Measurements from ENCODE around the gene PIK3AP1.

PIK3AP1 gene

DNA sequence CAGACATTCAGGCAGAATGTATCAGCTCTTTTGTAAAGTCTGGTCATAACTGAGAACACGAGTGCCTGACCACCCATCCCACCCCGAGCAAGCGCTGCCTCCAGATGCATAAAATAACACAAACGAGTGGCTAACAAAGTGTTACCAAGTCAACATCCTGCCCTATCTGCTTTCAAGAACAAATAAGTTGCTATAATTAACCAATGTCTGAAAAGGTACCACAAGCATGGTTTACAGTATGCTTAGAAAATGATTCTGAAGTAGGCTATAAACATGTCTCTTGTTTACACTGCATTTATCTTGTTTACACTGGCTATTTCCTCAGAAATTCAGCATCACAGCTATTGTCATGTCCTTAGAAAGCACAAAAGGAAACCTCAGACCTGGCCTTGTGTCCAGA, 49.5 kb downstream of the PIK3AP1 start:
- peak; percentile 84 for DNase-seq

DNA sequence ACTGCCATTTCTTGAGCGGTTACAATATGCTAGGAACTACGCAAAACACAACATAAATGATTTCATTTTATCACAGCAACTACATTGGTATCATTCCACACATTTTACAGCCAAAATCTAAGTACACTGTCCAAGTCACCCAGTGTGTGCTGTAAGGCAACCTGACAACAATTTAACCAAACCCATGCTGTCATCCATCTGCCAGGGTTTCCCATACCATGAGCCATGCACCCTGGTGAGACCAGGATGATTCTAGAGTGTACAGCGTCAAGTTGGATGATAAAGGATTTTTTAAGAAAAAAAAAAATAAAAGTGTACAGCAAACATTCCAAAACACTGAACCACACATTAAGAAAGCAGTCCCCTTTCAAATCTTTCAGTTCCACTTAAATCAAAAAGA, 52.9 kb downstream of the PIK3AP1 start:
- no peak for DNase-seq

DNA sequence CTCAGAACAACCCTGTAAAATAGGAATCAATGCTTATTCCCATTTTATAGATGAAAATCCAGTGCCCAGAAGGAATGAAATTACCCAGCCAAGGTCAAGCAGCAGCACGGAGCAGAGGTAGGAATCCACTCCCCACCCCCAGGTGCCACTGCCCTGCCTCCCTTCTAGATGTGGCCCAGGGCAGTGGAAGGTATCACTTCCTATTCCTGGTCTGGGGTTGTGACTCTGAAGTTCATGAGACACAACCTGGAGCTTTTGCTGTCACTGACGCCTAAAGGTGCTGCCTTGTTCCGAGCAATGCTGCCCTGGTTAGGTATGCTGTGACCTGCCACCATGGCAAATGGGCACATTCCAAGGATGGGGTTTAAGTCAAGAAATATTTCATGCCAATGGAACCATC, 53.6 kb downstream of the PIK3AP1 start:
- DNase-seq: no peak

DNA sequence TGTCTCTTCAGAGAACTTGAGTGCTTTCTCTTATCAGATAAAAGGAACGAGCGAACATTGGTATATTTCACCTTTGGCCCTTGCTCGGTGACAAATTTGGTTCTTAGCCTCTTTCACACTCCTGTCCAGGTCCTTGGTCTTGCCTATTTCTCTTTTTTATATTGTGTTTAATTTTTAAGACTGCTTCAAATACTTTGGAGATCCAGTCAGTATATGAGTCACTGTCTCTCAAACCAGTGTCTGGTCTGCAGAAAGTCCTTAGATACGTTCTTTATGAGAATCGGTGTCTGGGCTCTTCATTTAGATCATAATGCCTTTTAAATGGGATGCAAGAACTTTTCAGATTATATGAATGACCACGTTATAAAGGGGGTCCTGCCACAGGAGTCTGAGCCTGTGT, 55.0 kb downstream of the PIK3AP1 start:
- DNase-seq: no peak

DNA sequence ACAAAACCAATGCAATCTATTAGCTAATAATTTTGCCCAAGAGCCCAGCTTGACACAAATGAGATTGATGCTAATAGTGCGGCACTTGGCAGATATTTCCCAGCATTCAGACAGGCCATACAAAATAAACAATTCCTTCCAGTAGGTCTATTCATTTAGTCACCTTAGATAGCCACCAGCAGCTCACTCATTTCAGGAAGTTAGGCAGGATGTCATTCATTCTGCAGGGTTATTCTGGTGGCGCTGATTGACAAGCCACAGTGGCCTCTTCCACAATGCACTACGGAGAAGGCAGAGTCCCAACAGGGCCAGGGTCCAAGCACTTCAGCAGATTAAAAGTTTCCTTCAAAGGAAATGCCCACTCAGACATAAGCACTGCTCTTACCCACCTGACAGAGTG, 55.8 kb downstream of the PIK3AP1 start:
- no peak for DNase-seq

DNA sequence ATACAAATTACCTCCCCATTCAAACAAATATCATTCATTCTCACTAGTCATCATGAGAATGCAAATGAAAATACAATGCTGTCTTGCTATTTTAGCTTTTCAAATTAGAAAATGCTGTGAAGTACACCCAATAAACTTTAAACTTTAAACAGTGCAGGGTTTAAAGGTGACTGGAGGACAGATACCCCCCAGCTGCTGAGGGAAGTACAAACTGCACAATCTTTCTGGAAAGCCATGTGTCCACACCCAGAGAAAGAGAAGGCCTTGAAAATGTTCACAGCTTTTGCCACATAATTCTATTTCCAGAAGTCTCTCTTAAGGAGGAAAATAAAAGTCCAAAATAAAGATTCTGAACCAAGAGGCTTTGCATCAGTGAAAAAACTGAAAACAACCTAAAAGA, 56.5 kb downstream of the PIK3AP1 start:
- DNase-seq: no peak

DNA sequence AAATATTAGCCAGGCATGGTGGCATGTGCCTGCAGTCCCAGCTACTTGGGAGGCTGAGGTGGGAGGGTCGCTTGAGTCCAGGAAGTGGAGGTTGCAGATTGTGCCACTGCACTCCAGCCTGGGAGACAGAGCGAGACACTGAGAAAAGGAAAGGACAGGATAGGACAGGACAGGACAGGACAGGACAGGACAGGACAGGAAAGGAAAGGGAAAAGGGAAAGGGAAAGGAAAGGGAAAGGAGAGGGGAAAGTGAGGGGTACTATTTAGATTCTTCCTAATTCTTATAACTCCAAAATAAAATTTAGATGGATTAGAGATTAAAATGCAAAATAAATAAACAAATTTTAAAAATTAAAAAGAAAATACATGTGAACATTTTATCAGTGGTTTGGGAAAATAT, 58.7 kb downstream of the PIK3AP1 start:
- DNase-seq: no peak

DNA sequence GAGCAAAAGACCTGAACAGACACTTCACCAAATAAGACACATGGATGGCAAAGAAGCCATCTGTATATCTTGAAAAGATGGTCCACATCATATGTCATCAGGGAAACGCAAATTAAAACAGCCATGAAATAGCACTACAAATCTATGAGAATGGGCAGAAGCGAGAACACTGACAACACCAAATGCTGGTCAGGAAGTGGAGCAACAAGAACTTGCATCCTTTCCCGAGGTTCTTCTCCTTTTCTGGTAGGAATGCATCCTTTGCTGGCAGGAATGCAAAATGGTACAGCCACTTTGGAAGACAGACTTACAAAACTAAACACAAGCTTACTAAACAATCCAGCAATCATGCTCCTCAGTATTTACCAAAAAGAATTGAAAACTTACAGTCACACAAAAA, 60.0 kb downstream of the PIK3AP1 start:
- no peak for DNase-seq

DNA sequence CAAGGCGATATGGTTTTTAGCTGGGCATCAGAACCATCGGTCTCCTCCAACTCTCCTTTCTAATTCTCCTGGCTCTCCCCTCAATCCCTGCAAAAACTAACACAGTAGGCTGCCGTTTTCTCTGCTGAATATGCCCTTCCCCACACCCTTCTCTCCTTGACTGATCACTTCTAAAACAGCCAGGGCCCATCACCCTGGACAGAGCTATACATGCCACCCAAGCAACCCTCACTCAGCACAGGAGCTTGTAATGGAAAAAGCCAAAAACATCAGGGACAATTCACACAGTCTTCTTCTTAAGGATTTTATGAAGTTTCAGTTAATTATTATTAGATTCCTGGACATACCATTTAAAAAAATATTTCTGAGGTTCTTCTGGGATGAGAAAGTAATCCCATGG, 61.5 kb downstream of the PIK3AP1 start:
- DNase-seq: no peak

DNA sequence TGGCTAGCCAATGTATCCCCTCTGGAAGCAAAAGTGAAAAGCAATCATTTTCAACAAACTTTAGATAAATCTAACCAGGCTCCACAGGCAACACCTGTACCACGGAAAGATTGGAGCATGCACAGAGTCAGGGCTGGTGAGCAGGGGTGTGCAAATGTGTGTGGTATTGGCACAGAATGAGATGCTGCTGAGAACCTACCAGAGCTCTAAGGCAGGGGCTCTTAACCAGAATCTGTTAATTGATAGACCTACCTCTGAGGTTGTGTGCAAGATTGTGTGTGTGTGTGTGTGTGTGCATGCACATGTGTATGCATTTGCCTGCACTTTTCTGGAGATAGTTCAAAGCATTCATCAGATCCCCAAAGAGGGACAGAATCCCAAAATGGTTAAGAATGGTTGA, 62.9 kb downstream of the PIK3AP1 start:
- DNase-seq: no peak

DNA sequence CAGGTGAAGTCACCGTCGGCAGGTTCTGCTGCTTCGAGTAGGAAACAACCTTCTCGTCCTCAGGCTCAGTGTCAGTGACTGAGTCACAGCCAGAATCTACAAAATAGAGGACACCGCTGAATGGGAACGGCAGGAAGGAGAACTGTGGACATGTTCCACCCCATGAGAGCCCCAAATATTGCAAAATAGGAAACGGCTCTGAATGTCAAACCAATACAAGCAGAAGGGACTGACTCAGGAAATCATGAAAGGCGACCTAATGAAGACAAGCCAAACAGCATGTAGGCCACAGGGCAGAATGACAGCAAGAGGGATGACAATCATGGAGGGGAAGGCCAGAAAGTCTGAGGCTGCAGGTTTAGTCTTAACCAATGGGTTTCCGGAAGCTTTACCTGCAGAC, 63.5 kb downstream of the PIK3AP1 start:
- no peak for DNase-seq

DNA sequence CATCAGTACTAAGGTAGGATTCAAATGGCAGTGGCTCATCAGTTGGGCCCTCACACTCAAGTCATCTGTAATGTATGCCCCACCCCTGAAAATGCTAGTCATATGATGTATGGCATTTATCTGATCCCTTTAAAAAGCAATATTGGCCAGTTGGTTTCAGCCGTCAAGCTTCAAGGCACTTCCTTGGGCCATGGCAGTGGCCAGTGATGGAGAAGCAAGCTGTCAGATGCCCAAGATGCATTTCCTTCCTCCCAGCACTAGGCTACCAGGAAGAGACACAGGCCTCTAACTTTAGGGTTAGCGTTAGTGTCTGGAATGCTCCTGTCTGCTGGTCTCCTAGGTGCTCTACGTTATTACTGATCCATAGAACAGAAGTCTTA, 64.1 kb downstream of the PIK3AP1 start:
- DNase-seq: no peak

DNA sequence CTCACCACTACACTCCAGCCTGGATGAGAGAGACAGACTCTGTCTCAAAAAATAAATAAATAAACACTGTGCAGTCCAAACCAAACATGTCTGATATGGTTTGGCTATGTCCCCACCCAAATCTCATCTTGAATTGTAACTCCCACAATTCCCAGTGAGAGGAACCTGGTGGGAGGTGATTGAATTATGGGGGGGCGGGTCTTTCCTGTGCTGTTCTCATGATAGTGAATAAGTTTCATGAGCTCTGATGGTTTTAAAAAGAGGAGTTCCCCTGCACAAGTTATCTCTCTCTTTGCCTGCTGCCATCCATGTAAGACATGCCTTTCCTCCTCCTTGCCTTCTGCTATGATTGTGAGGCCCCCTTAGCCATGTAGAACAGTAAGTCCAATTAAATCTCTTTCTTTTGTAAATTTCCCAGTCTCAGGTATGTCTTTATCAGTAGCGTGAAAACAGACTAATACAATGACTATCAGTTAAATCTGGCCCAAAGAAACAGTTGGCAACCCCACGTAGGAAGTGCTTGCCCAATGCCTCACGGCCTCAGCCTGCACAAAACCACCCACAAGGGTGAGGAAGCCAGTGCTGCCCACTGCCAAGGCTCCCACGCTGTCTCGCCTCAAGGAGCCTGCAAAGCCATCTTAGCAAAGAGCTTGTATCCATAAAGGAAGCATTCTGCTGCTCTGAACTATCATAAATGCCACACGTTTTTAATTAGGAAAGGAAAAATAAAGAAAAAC, 64.7 kb downstream of the PIK3AP1 start:
- DNase-seq: no peak

DNA sequence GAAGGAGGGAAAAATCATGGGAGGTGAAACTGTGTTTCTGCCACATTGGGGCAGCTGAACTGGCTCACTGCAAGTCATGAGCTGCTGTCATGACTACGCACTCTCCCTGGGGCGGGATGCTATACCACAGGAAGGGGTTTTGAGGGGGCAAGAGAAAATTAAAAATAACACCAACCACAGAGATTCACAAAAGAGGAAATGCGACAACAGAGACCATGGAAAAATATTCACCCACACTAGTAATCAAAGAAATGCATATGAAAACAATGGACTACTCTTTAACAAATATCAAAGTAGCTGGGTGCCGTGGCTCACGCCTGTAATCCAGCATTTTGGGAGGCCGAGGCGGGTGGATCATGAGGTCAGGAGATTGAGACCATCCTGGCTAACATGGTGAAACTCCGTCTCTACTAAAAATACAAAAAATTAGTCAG, 68.3 kb downstream of the PIK3AP1 start:
- DNase-seq: no peak

DNA sequence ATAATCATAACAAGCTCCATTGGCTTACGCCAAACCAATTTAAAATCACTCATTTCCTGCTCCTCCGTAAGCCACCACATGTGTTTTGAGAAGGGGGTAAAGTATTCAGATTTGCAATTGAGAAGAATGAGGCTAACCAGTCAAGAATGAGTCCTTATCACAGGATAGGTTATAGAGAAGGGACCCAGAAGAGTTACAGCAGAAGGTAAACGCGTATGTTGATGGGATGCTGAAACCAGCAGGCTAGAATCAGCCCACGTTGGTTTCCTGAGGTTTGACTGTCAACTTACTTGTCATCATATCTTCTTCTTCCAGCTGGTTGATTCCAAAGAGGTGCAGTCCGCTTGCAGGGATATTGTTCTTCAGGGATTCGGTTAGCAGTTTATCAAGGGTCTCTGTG, 69.4 kb downstream of the PIK3AP1 start:
- DNase-seq: no peak

DNA sequence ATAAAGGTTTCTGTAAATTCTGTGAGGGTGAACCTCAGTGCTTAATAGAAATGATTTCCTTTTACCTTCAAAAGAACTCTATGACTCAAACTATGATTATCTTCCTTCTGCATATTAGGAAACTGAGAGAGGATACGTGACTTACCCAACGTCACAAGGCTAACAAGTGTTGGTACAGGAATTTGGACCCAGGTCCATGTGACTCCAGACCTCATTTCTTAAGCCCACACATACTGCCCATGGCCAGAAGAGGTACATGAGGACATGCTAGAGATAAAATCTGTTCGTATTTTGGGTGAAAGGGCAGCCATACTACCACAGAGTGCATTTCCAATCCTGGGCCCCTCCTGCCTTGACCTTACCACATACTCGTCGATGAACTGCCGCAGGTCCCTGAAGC, 72.0 kb downstream of the PIK3AP1 start:
- no peak for DNase-seq

DNA sequence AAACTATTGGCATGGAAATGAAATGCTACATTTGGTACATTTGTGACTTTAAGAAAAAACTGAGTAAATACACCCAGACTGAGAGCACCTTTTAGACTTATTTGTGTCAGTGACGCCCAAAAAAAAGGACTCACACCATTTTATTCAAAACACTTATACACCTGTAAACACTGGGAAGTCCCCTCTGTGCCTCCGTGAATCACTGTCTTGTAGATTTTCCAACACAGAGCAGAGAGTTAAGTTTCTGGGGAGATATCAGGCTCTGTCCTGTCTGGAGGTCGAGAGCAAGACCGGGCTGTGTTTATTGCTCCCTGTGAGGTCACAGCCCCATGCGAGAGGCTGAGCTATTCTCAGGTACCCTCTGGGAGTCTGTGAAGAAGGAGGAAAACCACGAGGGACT, 72.8 kb downstream of the PIK3AP1 start:
- no peak for DNase-seq

DNA sequence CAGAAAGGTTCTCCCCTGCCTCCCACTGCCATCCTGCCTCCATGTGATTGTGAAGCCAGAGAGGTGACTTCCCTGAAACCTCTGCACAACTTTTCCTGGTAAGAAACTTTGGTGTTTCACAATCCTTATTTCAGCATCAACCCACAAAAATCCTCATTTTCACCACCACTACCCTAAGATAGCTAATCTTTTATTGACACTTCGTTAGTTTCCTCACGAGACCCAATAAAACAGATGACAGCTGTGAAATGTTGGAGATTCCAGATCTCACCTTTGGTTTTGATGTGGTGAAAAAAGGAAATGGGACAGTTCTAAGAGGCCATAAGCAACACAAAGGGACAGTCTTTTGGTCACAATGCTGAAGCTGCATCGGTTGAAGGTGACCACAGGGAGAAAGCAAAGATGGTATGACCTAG, 73.6 kb downstream of the PIK3AP1 start:
- no peak for DNase-seq

DNA sequence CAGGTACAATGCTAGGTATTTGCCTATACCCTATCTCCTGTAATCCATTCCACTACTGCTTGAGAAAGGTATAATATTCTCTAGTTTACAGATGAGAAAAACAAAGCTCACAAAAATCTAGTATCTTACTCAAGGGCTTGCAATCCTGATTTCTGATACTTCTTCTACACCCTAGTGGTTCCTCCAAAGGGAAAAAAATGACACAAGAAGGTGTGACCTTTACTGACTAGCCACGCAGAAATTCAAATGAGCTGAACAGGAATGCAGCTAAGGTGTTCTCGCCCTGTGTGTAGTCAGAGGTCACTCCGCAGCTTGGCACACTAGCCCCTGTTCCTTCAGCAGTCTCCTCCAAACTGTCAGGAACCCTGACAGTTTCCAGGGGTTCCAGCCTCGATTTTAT, 74.0 kb downstream of the PIK3AP1 start:
- no peak for DNase-seq

DNA sequence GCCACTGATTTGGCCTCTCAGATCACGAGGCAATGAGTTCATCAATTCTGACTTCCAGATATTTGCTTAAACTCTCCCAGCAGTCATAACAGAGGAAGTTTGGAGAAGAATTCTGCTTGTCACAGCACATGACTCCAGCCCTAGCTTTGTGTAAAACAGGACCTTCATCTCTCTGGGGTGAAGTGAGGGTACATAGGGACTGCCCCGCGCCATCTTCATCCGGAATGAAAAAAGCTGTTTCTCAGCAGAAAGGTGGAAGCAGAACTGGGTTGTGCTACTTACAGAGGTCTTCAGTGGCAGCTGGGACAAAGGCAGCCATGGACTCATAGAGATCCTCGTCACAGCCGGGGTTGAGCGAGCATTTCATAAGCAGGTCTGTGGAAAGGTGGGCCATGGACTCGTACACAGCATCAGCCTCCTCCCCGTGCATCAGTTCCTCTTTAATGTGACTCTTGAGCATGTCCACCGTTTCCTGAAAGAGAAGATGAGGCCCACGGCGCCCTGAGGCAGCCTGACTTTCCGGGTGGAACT, 75.1 kb downstream of the PIK3AP1 start:
- DNase-seq: no peak

DNA sequence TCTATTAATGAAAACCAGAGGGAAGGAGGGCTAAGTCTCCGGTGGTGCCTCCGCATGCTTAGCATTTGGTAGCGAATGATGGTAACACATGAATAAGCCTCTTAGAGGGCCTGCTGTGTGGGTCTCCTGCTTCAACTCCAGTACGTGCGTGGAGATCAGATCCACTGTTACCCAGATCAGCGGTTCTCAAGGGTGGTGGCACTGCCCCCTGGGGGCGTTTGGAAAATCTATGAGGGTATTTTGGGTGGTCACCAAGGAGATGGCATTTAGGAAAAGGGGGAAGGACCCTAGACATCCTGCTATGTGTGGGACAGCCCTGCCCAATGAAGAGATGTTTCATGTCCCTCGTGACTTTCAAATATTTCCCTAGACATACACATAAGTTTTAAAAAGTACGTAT, 76.4 kb downstream of the PIK3AP1 start:
- no peak for DNase-seq

DNA sequence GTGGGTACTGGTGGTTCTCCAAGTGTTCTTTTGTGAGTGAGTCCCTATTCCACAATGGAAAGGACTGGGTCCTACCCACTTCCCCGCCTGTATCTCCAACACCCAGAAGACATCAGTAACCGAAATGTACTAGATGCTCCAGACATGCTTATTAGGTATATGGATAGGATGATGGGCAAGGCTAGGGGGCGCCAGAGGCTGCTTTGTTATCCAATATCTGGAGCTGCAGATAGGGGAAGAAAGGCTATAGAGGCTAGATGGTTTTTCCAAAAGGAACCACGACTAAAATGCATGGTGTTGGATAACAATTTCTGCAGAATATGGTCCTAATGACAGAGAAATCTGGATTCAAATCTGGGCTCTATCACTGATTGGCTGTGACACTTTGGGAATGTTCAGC, 77.3 kb downstream of the PIK3AP1 start:
- no peak for DNase-seq

DNA sequence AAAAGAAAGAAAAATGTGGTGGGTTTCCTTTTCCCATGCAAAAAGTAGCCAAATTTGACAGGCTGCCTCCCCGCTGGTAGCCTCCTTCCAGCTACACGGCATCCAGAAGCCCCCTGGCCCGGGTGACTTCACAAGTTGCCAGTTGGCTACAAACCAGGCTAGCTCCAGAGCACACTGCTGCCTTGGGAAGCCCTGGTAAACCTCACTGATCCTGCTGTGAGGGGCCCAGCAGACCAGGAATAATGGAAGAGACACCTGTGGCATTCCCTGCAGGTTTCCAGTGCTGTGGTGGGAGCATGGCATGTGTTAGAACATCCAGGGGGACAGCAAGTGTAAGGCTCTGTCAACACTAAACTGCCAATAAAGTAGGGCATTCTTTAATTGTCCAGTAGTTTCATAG, 77.8 kb downstream of the PIK3AP1 start:
- DNase-seq: no peak

DNA sequence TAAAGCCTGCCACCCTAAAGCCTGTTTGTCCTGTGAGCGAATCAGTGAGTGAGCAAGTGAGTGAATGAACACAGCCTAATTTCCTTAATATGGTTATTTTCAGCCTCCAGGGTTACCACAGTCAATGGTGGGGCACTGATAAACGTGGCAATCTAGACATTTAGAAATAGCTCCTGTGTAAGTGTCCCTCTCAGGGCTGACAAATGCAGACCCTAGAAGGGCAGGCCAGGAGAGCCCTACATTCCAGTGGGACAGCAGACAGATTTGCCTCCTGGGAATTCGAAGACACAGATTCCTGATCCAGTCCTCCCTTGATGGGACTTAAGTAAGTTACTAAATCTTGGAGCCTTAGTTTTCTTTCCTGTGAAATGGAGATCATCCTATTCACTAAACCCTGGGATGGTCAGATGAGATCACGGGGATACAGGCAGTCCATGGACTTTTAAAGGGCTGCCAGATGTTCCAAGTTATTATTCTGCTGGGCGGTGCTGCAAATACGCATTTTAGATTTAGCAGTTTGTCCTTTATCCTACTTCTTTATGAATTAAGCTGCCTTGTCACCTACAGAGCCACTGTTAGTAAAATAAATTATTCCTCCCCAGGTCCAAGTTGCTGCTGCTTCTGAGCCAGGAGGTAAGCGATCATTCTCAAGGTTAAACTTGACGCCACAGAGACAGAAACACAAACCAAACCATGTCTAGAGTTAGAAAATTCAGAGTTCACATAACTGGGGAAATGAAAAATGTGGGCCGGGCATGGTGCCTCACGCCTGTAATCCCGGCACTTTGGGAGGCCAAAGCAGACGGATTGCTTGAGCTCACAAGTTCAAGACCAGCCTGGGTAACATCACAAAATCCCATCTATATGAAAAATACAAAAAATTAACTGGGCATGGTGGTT, 78.7 kb downstream of the PIK3AP1 start:
- no peak for DNase-seq

All from NCI-H1417 treated with DMSO at 0.1 percent for 48 hours (cell line).